Thyroid gland (tissue), 4 donors: ENCODE results near the gene VPS11. TPM values are rescaled to one million over a fixed set of nuclear protein-coding genes. Genes with fewer than 3 reads are reported as not detected.

Source experiments
- DNase-seq, 2 donors: peaks; one replicate each; pipeline ENCODE4 v3.0.0-alpha.2; 2019
- H3K27ac ChIP-seq, 3 donors: fragments of 200-600 bp; sonication (generic); 1 replicate in 2 of 3; 2 replicates in 1 of 3; pipeline ENCODE4 v1.5.1; 2016 to 2019; ENCODE audit warnings: mild to moderate bottlenecking in 1 of 3, moderate library complexity in 1 of 3
- H3K27me3 ChIP-seq: fragments of 200-600 bp; sonication (generic); one replicate; pipeline ENCODE4 v1.5.1; 2019
- H3K36me3 ChIP-seq, 2 donors: fragments of 200-600 bp; sonication (generic); one replicate each; pipeline ENCODE4 v1.5.1; 2016 to 2019
- H3K4me1 ChIP-seq, 2 donors: fragments of 200-600 bp; sonication (generic); one replicate each; pipeline ENCODE4 v1.5.1; 2017 to 2019
- H3K4me3 ChIP-seq, 3 donors: fragments of 200-600 bp; sonication (generic); replicated peaks in 1 of 3; 1 replicate in 2 of 3; 2 replicates in 1 of 3; pipeline ENCODE4 v1.5.1; 2016; ENCODE audit warnings: mild to moderate bottlenecking in 1 of 3
- H3K9me3 ChIP-seq: fragments of 200-600 bp; sonication (generic); one replicate; pipeline ENCODE4 v1.5.1; 2017
- POLR2A ChIP-seq, 2 donors: fragments of 450-650 bp; IDR thresholded peaks; one replicate each; pipeline ENCODE4 v1.6.1; 2017; ENCODE audit warnings: antibody characterized with exemption in 2 of 2, mild to moderate bottlenecking in 2 of 2, moderate library complexity in 1 of 2
- WGBS, 2 donors: methylation state at CpG; one replicate each; pipeline ENCODE4 v1.1.5; 2017; 5-methylcytosine and 5-hydroxymethylcytosine counted together
- intact Hi-C: fragments of 100-400 bp; cut with DNase I; formaldehyde crosslinking; loops from one replicate; pipeline ENCODE4 v1.15.1; 2023
- total RNA-seq, 4 donors: library from RNA; depleted of rRNA; stranded (reverse); fragments of >200 nt; gene quantifications; one replicate each; pipeline ENCODE4 v1.2.3, GENCODE V29; 2016
- TF ChIP-seq, protein P1 (sequence below), 6 experiments: fragments of 200-600 bp in 3 of 6; fragments of 450-650 bp in 3 of 6; sonication (generic) in 3 of 6; IDR thresholded peaks; one replicate each; pipeline ENCODE4 v1.5.1; 2016 to 2019; ENCODE audit warnings: antibody characterized with exemption in 6 of 6, mild to moderate bottlenecking in 2 of 6, inconsistent platforms in 1 of 6, moderate library complexity in 1 of 6

VPS11 gene
- total RNA-seq, 4 donors from 2014 or later: 40.3 to 64.4 (median 47.4) TPM

DNA sequence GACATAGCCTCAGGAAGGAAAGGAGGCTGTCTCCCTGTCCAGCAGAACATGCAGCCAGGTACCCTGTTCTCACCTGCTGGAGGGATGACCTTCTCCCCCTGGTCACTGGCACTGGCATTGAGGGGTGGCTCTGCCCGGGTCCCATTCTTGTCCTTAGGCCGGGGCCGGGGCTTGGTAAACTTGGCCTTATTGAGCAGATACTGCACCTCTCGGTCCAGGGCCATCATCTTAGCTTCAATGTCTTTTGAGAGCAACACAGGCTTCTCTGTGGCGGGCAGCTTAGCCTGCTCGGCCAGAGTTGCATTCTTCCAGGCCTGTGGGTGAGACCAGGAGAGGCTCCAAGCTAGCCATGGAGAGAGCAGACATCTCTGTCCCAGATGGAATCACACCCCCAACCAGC is 21.1 kb upstream of the VPS11 start:
- Histone ChIP-seq H3K9me3 (no peaks in the 10 kb centered on the region), H3K27ac (no peak overlapping the region), H3K4me3 (no peak overlapping the region), H3K36me3 (peaks cover 63 to 67% of the 10 kb centered on the region in 2 donors), H3K4me1 (no peaks in the 10 kb centered on the region), H3K27me3 (no peaks in the 10 kb centered on the region)
- TF ChIP-seq, protein P1, sequence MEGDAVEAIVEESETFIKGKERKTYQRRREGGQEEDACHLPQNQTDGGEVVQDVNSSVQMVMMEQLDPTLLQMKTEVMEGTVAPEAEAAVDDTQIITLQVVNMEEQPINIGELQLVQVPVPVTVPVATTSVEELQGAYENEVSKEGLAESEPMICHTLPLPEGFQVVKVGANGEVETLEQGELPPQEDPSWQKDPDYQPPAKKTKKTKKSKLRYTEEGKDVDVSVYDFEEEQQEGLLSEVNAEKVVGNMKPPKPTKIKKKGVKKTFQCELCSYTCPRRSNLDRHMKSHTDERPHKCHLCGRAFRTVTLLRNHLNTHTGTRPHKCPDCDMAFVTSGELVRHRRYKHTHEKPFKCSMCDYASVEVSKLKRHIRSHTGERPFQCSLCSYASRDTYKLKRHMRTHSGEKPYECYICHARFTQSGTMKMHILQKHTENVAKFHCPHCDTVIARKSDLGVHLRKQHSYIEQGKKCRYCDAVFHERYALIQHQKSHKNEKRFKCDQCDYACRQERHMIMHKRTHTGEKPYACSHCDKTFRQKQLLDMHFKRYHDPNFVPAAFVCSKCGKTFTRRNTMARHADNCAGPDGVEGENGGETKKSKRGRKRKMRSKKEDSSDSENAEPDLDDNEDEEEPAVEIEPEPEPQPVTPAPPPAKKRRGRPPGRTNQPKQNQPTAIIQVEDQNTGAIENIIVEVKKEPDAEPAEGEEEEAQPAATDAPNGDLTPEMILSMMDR (IDR thresholded peaks at IDR 0.05): no peak
- 95 to 96% methylated on average over 4 to 5 of the region's 6 CpGs for WGBS, 2 donors
- intact Hi-C loops: no loop called here
- DNase-seq: no peak

DNA sequence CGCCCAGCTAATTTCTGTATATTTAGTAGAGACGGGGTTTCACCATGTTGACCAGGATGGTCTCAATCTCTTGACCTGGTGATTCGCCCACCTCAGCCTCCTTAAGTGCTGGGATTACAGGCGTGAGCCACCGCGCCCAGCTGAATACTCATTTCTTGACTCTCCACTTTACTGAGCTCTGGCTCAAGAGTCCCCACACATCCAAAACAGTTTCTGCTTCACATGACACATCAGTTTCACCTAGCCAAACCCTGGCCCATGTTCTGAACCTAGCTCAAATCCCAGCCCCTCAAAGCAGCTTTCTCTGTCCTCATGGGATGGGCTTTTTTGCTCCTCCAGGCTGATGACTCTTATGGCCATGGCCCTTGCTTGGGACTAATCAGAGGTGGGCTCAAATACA is 20.4 kb upstream of the VPS11 start:
- H3K27me3 ChIP-seq: no peaks in the 10 kb centered on the region
- no peak overlapping the region for H3K27ac ChIP-seq
- H3K36me3 ChIP-seq: peaks cover 70 to 74% of the 10 kb centered on the region in 2 donors
- no peaks in the 10 kb centered on the region for H3K9me3 ChIP-seq
- intact Hi-C loops: no loop called here
- no peak for TF ChIP-seq POLR2A (IDR thresholded peaks at IDR 0.05)
- TF ChIP-seq, protein P1 (IDR thresholded peaks at IDR 0.05): no peak
- WGBS, 2 donors: 95% methylated on average over 6 of the region's 6 CpGs
- no peaks in the 10 kb centered on the region for H3K4me1 ChIP-seq
- no peak for DNase-seq
- no peak overlapping the region for H3K4me3 ChIP-seq

DNA sequence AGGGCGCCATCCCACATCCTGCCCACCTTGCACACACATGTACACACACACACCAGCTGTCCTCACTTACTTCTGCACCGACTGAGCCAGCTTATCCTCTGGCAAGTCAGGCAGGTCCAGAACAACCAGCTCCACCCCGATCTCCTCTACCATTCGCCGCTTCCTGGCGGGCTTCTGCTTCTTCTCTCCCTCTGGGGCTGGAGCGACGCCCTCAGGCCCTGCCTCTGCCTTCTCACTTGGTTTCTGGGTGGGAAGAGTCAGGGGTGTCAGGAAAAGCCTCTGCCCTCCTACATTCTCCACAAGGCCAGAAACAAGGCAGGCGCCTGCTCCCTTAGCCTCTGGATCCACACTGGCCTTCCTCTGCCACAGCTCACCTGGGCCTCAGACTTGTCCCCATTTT is 19.0 kb upstream of the VPS11 start:
- Histone ChIP-seq H3K36me3 (peaks cover 85 to 89% of the 10 kb centered on the region in 2 donors), H3K4me1 (no peaks in the 10 kb centered on the region), H3K9me3 (no peaks in the 10 kb centered on the region), H3K27ac (no peak overlapping the region), H3K4me3 (no peak overlapping the region), H3K27me3 (no peaks in the 10 kb centered on the region)
- intact Hi-C loops: no loop called here
- TF ChIP-seq POLR2A (IDR thresholded peaks at IDR 0.05): no peak
- TF ChIP-seq, protein P1 (IDR thresholded peaks at IDR 0.05): no peak
- DNase-seq: no peak
- WGBS, 2 donors: 91 to 97% methylated on average over 9 of the region's 9 CpGs

DNA sequence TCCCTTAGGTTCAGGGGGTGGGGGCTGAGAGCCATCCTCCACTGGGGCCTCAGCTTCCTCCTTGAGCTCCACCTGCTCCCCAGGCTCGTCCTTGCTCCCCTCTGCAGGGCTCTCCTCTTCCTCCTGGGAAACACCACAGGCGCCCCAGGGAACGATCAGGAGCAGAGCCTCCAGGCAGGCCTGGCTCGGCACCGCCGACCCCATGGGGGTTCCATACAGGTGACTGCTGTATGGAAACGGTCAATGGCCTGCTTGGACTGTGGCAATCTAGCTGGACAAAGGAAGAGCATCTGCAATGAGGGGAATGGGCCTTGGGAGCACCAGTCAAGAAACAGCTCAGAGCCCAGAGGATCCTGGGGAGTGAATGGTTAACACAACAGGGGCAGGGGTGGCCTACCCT is 18.5 kb upstream of the VPS11 start:
- H3K4me3 ChIP-seq: no peak overlapping the region
- no peak overlapping the region for H3K27ac ChIP-seq
- no peaks in the 10 kb centered on the region for H3K4me1 ChIP-seq
- DNase-seq: no peak
- WGBS, 2 donors: 91 to 92% methylated on average over 7 of the region's 7 CpGs
- H3K9me3 ChIP-seq: no peaks in the 10 kb centered on the region
- peaks cover 89 to 93% of the 10 kb centered on the region in 2 donors for H3K36me3 ChIP-seq
- no peak for TF ChIP-seq POLR2A (IDR thresholded peaks at IDR 0.05)
- intact Hi-C loops: no loop called here
- H3K27me3 ChIP-seq: no peaks in the 10 kb centered on the region

DNA sequence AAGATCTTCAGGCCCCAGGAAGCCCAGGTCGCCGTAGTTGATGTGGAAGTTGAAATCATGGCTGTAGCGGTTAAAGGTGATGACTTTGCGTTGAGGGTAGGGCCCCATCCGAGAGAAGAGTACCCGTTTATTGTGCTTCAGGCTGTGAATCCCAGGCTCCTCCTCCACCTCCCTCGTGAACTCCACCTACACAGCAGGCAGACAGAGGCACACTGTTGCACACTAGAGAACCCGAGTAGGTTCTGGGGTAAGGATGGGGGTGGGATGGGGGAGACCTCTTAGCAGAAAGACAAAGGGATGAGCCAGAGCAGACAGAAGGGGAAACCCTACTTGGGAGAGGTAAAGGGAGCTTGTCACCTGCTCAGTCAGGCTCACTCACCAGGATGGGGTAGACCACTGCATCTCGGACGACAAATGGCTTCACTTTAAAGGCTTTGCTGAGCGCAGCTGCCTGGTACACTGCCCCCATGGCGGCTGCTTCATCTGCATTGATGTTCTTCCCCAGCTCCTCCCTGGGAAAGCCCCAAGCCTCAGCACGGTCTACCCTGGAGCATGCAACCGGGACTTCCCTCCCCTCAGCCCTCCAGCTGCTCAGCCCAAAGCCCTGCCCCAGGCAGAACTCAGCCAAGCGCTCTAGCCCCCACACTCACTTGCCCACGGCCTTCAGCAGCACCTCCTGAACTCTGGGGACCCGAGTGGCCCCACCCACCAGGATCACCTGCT is 16.0 kb upstream of the VPS11 start:
- intact Hi-C loops: no loop called here
- TF ChIP-seq, protein P1 (IDR thresholded peaks at IDR 0.05): no peak
- no peak for TF ChIP-seq POLR2A (IDR thresholded peaks at IDR 0.05)
- Histone ChIP-seq H3K4me1 (peaks cover 10 to 13% of the 10 kb centered on the region in 2 donors), H3K27me3 (no peaks in the 10 kb centered on the region), H3K9me3 (no peaks in the 10 kb centered on the region), H3K4me3 (no peak overlapping the region), H3K27ac (no peak overlapping the region), H3K36me3 (peaks cover 83 to 86% of the 10 kb centered on the region in 2 donors)
- 85 to 90% methylated on average over 14 to 15 of the region's 17 CpGs for WGBS, 2 donors
- DNase-seq: no peak
